HG03575 (cell line): Measurements from ENCODE around the gene RP2.
A peak's percentile ranks its signal among the peaks of the same experiment; 100 is the strongest.

Source experiments
- ATAC-seq: cut with Tn5 transposase; IDR thresholded peaks from one replicate; pipeline ENCODE4 v1.9.1; 2021; ENCODE audit not compliant: unreplicated experiment, insufficient number of reproducible peaks, low FRiP score; ENCODE audit errors: extremely low read depth

Gene RP2

DNA sequence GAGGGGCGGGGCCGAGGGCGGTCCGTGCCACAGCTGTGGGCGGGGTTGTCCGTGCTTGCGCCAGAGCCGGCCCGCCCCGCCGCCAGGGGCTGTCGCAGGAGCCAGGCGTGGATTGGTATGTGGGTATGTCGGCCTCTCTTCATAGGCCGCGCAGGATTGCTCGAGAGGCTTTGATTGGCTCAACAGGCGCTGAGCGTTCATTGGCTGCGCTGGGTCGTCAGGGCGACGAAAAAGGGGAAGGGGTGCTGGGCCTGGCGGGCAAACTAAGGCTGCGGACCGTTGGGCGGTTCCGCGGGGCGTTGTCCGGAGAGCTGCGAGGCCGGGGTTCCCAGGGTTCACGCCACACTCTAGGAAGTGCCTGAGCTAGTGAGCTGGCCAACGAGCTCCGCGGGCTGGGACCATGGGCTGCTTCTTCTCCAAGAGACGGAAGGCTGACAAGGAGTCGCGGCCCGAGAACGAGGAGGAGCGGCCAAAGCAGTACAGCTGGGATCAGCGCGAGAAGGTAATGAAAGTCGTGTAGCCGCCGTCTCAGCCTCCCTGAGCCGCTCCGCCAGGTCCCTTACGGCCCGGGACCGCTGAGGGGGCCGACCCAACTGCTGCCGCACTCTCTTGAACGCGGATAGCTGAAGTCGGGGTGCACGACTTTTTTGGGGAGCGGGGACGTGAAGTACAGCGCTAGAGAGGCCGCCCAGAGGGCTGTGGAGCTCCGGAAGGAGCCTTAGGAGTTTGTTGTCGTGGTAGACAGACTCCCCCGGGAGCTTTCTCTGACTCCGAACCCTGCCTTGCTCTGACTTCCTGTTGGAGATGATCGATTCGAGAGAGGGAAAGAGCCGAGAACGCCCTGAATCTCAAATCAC lies at the start of gene RP2:
Gene RP2 (plus strand): TSS at position 343 of the 857 bp plus-strand sequence. CDS start 58 bp downstream, at position 401.
- peak; percentile 75 for ATAC-seq

DNA sequence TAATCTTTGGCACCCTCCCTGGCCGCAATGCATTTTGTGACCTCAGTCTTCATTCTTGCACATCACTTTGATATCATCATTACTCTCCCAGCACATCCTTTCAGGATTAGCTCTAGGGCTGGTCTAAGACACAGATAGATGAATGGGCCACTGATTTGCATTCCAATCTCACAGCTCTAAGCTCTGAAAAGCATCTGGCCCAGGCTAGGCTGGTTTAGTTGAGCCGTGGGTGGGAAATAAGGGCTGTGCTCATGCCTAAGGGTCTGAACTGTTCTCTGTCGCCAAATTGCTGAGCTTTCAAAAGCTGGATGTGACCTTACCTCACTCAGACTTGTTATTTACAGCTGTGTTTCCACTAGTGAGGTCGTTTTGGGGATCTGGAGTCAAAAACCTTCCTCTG lies 47.9 kb upstream of the RP2 start:
- no peak for ATAC-seq

DNA sequence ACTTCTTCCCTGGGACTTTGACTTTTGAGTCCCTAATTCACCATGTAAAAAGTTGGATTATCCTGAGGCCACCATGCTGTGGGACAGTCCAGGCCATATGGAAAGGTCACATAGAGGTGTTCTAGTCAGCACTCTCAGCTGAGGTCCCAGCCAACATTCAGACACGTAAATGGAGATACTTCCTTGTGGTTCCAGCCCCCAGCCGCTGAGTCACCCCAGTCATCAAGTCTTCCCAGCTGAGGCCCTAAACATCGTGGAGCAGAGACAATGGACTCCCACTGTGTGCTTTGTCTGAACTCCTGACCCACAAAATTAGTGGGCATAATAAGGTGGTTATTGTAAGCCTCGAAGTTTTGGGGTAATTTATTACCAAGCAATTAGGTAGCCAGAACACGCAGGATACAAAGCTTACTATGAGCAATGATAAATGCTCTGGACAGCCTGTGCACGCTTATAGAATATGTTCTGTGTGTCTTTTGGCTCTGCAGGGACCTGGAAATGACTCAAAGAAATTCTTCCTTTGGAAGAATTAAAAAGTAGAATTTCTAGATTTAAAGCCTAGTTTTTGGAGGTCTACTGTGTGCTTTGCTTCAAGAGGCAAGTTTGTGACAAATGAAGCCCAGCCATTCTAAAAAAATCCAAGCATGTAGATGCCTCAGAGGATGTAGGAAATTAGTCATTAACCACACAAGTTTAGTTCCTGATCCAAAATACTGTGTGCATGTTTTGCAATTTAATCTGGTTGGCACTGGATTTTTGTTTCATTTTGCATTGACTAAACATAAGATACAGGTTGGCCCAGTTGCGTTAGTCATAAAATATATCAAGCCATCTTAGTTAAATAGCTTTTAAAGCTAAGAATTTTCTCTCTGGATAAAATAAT lies 44.7 kb upstream of the RP2 start:
- ATAC-seq: peak; percentile 47

DNA sequence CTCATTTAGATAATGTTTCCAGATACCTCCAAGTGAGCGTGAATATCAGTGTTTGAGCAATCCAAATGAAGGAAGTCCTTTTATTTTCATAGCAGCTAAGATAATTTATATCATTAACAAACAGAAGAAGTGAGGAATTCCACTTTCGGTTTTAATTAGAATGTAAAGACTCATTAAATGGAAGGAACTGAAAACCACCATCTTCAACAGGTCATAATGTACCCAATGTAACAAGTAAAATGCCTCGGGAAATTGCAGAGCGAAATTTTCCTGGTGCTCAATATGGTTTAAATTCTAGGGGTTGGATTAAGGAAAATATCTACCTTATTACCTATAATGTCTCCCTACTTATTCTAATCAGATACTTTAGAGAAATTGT lies 44.0 kb upstream of the RP2 start:
- no peak for ATAC-seq

DNA sequence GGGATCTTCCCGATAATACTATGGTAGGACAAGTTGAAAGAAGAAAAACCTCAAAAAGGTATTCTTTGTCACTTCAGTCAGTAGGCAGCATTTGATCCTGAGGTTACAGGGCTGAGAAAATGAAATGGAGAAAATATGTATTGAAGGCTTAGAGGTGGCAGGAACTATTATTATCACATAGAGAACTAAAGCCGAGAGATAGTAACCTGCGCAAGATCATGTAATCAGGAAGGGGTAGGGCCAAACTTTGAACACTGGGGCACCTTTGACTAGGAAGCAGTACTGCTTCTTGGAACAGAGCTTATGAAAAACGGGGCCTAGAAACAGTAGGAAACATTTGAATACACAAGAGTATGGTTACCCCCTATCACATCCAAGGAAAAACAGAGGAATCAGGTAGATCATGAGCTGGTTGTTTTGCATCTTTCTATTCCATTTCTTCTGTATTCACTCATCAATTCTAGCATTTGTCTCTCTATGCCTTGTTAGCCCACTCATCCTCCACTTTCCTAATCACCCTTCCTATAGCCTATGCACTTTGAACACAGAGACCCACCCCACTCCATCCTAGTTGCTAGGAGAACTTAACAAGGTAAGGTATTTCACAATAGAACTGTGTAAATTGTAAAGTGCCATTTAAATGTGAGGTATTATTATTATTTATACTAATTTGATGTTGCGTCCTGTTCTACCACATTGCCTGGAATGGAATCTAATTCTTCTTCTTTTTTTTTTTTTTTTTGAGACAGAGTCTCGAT lies 43.3 kb upstream of the RP2 start:
- no peak for ATAC-seq

DNA sequence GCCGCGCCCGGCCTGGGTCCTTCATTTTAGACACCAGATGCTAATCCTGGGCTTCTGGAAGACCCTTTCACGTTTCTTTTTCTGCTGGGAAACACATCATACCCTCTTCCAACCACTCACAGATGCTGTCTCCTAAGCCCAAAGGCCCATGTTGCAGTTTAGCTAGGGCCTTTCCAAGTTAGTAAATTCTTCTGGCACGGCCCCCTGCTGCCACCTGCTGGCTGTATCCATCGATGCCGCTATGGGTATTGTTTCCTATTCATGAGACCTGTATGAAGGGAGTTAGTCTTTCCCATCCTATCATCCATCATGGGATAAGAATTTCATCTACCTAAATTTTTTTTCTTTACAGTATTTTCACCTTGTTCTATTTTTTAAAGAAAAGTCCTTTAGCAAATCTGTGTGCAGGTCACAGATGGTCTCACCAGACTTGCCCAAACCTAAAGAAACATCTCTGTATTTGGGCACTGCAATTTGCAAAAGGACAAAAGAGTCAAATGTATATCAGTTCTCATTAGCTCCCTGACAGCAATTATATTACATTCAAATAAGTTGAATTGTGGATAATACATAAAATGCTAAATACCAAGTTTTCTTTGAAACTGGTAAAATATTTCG lies 40.2 kb upstream of the RP2 start:
- ATAC-seq: no peak

DNA sequence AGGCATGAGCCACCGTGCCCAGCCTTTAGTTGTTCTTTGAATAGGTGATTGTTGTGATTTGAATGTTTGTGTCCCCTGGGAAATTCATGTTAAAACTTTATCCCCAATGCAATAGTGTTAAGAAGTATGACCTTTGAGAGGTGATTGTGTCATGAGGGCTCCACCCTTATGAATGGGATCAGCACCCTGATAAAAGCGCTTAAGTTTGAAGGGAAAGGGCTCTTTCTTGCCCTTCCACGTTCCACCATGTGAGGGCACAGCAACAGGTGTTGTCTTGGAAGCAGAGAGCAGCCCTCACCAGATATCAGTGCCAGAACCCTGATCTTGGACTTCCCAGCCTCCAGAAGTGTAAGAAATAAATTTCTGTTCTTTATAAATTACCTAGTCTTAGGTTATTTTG lies 33.7 kb upstream of the RP2 start:
- no peak for ATAC-seq

DNA sequence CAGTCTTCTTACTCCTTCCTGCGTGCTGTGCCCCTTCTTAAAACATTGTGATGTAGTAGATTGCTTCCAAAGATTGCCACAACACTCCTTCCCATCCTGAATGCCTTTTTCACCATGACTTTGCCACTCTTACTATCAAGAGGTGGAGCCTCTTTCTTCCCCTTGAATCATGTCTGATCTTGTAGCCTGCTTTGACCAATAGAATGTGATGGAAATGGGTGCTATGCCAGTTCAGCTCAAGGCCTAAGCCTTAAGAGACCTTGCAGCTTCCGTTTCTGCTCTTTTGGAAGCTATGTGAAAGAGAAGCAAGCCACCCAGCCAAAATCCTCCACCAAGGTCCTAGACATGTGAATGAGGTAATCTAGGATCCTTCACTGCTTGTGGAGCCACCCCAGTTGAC lies 31.6 kb upstream of the RP2 start:
- ATAC-seq: no peak

DNA sequence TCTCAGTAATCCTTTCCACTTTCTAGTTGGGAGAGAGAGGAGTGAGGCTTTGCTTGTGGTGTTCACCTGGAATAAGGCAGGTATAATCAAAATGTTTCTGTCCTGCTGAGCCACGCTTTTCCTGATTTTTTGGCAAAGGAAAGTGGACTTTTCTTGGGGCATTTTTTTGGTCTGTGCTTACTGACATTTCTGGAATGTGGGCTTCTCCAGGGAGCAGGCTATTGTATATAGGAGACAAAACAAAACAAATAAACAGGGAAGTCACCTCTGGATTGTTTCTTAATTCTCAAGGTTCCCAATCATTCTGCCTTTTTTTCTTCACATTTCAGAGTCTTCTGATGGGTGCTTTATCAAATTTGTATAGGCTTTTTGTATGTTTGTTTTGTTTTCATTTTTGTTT lies 25.7 kb upstream of the RP2 start:
- ATAC-seq: no peak

DNA sequence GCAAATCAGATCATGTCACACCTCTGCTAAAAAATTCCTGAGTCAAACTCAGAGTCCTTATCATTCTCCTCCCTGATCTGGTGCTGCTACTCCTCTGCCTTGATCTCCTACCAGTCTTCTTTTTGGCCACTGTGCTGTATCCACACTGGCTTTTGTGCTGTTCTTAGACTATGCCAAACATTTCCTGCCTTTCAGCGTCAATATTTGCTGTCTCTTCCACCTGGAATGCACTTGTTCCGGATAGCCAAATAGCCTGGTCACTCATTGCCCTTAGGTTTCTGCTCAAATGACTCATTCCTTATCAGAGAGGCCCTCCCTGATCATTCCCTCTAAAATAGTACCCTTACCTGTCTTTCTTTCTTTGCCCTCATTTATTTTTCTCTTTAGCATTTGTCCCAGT lies 24.4 kb upstream of the RP2 start:
- no peak for ATAC-seq

DNA sequence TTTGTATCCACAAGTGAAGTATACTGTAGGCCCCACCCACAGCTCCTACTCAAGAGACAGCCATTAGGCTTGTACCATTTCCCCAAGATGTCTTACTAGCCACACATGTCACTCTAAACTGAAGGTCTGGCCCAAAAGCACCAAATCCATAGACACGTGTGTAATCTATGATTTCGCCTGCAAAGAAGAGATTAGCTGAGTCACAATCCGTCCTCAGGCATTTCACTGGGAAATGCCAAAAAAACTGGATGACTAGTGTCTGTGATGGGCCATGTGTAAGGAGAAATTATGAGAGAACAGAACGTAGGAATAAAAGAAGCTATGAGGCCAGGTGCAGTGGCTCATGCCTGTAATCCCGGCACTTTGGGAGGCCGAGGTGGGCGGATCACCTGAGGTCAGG lies 21.9 kb upstream of the RP2 start:
- no peak for ATAC-seq

DNA sequence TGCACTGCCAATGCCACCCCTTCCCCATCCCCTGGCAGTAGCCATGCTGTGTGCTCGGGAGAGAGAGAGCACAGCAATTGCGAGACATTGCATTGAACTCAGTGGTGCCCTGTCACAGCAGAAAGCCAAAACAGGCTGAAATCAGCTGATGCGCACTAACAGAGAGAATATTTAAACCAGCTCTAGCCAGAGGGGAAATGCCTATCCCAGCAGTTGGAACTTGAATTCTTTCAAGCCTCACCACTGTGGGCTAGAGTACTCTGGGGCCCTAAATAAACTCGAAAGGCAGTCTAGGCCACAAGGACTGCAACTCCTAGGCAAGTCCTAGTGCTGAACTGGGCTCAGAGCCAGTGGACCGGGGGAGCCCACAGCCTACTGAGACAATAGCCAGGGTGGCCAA lies 17.7 kb upstream of the RP2 start:
- no peak for ATAC-seq

DNA sequence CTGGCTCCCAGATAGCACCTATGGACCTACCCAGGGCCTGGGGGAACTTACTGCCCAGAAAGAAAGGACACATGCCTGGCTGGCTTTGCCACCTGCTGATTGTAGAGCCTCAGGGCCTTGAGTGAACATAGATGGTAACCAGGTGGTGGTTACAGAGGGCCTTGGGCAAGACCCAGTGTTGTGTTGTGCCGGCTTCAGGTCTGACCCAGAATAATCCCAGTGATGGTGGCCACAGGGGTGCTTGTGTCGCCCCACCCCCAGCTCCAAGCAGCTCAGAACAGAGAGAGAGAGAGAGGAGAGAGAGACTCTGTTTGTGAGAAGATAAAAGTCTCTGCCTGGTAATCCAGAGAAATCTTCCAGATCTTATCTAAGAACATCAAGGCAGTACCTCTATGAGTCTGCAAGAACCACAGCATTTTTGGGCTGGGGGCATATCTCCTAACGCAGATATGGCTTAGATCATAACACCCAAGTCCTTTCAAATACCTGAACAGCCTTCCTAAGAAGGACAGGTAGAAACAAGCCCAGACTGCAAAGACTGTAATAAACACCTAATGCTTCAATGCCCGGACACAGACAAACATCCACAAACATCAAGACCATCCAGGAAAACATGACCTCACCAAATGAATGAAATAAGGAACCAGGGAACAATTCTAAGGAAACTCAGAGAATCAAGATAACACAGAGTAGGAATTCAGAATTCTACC lies 16.3 kb upstream of the RP2 start:
- no peak for ATAC-seq

DNA sequence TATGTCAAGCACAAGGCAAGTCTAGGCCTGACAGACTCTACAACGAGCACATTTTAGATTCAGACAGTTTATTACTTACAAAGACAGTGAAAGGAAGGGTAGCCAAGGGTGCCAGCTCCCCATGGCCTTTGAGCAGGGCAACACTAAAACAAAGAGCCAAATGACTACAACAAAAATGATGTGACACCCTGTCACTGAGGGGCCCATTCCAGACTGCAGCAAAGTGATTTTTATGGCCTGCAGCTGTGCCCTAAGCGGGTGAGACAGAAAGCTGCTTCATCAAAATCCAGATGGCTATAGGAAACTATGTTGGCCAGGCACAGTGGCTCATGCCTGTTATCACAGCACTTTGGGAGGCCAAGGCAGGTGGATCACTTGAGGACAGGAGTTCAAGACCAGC lies 13.4 kb upstream of the RP2 start:
- ATAC-seq: no peak

DNA sequence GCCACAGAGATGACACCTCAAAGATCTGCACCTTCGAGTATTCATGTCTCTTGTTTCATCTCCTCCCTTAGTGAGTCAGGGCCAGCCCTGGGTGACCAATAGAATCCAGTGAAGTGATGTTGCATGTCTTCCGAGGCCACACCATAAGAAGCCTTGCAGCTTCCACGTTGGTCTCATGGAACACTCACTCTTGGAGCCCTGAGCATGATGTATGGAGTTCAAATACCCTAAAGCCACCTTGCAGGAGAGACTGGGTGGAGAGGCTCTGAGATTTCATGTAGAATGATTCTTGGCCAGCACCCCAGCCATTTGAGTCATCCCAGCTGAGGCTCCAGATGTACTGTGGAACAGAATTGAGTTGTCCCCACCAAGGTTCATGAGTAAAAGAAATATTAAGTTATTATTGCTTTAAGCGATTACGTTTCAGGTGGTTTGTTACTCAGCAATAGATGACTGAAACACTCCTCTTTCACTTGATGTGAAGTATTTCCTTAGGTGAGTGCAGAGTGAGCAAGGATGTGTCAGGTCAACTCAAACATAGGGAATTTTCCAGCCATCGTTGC lies 5.0 kb upstream of the RP2 start:
- ATAC-seq: no peak

DNA sequence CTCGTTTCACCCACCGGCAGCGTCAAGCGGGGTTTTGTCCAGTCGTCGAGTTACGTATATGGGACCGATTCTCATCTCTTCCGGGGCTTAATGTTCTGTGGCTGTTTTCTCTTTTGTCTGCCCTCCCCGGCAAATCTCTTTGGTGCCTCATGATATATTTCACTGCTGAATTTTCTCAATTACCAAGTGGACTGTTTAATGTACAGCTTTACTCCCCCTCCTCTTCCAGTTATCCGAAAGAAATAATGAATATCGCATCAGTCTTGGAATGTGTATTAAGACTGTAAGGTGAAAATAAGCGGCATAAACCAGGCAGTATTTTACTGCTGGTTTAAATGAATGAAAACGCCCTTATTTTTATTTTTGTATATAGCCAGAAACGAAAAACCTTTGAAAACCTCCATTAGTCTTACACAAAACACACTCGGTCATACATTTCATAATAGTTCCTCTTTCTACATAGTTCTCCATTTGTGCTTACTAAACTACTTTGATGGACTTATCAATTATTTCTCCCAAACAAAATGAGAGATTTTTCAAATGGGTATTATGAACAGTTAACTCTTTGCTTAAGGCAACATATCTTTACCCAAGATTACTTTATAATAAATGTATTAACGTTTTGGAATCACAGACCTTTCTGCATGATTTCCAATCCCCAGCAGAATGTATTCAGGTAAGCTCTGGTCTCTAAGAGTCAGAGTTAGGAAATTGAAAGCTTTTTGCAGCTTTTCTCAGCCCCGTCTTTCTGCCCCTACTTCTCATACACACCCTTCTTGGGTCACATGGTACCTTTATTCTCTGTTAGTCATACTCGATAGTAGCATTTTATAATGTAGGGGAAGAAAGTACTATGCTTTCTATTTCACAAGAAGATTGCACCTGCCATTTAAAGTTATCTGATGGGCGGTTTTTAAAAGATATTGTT lies 979 bp downstream of the RP2 start:
- ATAC-seq: no peak

DNA sequence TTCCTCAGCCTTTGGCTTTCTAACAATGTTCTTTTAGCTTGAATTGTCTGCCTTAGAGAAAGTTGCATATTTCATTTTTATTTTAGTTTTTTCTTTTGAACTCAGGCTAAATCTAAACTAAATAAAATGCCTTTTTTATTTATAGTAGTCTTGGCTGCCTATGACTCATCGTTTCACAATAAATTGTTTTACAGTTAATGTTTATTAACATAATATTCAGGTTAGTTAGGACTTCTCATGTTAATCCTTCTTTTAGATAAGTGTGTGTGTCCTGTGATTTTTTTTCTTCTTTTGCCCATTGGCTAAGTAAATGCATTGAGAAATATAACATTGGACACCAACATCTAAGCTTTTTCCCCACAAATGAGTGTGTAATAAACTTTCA lies 1.6 kb downstream of the RP2 start:
- ATAC-seq: no peak
